ENCODE data around the gene CECR2.

- no peak for TF ChIP-seq CTCF (IDR thresholded peaks at IDR 0.05)
- TF ChIP-seq EZH2 (IDR thresholded peaks at IDR 0.05), result no peak
- no peak for TF ChIP-seq EZH2phosphoT487 (IDR thresholded peaks at IDR 0.05)
These were observed 154.7 kb downstream of the CECR2 start for GRCh38 chr22:17523925-17524324.

Data from neural progenitor cell (in vitro differentiated cells).